Astrocyte of the hippocampus (primary cell): Measurements from ENCODE around the gene TMEM72.

Experiments
- DNase-seq: peaks from one replicate; pipeline ENCODE4 v3.0.0; 2011; ENCODE audit warnings: low read depth, low spot score

The TMEM72 gene

GRCh38 chr10:44889834-44890233 is 21.3 kb upstream of the TMEM72 start:
- no peak for DNase-seq

GRCh38 chr10:44890696-44891563 is 20.2 kb upstream of the TMEM72 start:
- no peak for DNase-seq

DNA sequence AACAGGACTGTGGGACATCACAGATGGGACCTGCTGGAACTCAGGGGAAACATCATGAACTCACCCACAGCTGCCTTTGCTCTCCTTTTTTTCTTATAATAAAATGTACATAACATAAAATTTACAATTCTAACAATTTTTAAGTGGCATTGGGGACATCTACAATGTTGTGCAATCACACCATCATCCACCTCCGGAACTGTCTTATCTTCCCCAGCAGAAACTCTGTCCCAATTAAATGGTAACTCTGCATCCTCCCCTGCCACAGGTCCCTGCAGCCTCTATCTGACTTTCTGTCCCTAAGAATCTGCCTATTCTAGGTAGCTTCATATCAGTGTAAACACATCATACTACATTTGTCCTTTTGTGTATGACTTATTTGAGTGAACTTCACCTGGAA is 19.4 kb upstream of the TMEM72 start:
- DNase-seq, result no peak

DNA sequence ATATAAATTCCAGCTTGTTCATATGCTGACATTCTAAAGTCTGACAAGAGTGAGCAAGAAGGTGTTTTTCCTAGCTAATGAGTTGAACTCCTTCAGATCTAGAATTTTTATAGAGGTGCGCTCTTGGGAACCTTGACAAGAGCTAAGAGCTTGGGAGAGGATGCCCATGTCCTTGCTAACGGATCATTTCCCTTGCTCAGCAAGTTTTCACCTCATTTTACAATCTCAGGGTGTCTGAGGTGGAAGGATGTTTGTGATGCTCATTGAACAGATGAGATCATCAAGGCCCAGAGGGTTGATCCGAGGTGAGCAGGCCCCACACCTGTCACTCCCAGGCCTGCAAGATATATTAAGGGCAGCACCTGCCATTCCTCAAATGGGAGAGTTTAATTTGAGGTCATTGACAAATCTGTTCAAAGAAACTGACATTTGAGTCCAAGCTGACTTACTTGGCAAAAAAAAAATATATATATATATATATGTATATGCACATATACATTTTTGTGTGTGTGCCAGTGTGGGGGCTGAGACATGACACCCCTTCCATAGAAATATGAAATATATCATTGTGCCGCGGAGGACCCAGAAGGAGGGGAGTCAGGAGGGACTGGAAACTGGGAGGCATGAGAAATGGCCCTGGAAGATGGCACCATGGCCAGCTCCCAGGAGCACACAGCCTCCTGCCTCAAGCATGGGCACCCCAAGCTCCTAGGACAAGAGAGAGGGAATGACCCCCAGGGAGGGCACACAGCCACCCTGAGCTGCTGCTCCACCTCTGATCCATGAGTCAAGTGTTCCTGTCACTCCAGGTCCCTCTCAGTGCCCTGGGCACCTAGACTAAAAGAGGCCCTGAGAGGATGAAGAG is 17.3 kb upstream of the TMEM72 start:
- no peak for DNase-seq

DNA sequence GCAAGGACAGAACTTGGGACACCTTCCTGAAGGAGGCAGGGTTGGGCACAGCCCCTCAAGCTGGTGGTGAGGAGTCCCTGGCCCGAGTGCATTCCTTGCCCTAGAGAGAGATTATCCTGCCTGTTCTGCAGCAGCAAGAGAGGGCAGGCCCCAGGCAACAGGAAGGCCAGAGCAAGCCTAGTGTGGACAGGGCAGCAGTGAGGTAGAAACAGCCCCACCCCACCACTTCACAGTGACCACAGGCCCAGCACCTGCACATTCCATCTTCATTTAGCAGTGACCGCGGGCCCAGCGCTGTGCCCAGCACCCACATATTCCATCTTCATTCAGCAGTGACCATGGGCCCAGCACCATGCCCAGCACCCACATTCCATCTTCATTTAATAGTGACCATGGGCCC is 16.4 kb upstream of the TMEM72 start:
- DNase-seq, result no peak

DNA sequence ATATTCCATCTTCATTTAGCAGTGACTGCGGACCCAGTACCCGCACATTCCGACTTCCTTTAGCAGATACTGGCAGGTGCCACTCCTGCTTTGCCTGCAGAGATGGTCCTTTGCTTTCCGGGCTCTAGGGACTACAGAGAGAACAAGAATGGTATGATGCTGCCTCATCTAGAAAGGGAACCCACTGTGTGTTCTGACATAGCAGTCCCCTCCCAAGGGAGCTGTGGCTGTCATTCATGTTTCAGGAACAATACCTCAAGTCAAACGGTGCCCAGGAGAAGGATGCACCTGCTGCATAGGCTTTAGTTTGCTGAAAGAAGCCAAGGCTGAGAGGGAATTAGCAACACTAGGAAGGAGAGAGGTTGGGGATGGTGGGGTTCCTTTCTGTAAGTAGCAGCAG is 15.9 kb upstream of the TMEM72 start:
- DNase-seq, result no peak

- DNase-seq, result no peak
Observed at GRCh38 chr10:44897049-44897448, 14.1 kb upstream of the TMEM72 start.

- no peak for DNase-seq
Observed at GRCh38 chr10:44898665-44899064, 12.5 kb upstream of the TMEM72 start.

- DNase-seq, result no peak
Observed at GRCh38 chr10:44899450-44900080, 11.6 kb upstream of the TMEM72 start.

GRCh38 chr10:44902941-44903545 is 8.1 kb upstream of the TMEM72 start:
- no peak for DNase-seq

- DNase-seq, result no peak
Observed at GRCh38 chr10:44906486-44906885, 4.7 kb upstream of the TMEM72 start.

DNA sequence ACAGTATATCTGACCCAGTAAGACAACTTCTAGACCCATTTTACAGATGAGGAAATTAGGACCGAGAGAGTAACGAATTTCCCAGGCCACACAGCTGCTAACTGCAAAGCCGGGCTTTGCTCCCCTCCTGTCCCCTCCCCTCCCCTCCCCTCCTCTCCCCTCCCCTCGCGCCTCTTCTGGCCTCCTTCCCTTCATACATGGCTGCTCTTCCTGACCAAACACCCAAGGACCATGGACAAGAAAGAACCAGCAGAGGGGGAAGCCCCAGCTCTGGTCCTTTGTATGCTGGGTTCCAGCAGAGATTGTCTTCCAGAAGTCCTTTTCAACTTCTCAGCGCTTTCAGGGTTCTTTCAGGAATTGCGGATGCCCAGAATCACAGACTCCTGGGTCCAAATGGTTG is 3.6 kb upstream of the TMEM72 start:
- DNase-seq, result no peak

GRCh38 chr10:44908066-44908749 is 2.9 kb upstream of the TMEM72 start:
- peak; percentile 19 for DNase-seq

GRCh38 chr10:44908936-44909630 is 2.1 kb upstream of the TMEM72 start:
- DNase-seq, result no peak

DNA sequence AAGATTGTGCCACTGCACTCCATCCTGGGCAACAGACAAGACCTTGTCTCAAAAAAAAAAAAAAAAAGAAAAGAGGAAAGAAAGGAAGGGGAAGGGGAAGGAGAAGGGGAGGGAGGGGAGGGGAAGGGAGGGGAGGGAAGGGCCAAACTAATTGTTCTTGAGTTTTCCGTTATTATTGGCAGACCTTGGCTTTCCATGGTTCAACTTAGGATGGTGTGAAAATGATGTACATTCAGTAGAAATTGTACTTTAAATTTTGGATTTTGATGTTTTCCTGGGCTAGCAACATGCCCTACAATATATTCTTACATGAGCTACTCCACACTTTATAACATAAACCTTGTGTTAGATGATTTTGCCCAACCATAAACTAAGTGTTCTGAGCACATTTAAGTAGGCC is 1.2 kb upstream of the TMEM72 start:
- no peak for DNase-seq

DNA sequence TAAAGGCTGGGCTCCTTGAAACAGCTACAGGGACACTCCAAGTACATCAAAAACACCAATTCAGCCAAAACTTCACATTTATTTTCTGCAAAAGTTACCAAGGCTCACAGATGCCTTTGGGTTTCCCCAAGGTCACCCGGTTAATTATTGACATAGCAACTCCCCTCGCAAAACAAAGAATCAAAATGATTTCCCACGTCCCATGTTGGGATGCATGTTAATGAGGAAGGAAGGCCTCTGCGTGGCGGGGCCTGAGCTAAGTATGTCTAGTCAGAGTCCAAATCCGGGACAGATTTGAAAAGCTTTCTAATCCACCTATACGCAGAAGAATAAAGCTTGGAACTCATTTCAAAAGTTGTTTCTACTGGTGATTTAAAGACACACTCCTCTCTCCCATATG is 535 bp upstream of the TMEM72 start:
- no peak for DNase-seq

- no peak for DNase-seq
Observed at GRCh38 chr10:44911951-44912350, 814 bp downstream of the TMEM72 start.

DNA sequence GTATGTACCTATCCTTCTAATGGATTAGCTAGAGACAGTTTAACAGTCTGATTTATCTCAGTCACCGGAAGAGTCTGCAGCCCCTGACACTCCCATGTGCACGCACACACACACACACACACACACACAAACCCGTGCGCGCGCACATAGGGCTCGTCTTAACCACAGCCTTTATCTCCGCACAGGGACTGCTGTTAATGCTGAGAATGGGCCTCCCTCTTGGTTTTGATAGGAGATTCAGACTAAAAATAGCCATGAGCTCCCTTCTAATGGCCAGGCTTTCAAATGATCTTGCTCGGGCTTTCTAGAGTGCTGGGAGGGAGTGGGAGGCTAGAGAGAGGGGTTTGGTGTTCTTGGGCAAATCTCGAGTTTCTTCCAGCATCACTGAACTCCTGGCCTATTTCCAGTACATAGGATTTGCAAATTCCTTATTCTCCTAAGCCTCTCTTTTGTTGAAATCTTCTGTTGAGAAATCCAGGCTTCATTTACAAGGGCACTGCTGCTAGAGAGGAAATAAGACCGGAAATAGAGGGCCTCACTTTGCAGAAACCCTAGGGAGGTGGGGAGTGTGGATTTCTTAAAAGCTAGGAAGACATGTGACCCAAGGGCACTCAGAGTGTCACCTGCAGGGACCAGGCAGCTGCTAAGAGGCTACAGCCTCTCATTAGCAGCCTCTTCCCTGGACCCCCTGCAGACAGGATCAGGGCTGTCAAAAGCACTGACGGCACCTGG is 2.4 kb downstream of the TMEM72 start:
- DNase-seq, result no peak

DNA sequence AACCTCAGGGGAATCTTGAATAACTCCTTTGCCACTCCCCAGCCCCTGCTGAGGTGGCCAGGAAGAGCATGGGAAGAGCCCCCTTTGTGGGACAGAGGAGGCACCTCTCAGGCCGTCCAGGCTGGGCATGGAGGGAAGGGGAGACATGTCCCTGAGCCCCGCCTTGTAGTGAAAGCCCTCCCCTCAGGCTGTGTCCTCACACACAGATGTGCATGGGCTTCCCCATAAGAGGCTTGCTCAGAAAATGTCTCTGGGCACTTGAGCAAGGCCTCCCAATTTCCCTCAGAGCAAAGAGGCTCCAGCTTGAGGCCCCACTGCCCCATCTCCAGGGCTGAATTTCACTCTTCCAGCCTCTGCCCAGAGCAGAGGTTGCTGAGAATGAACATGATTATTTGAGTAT is 3.8 kb downstream of the TMEM72 start:
- no peak for DNase-seq

- DNase-seq, result no peak
Observed at GRCh38 chr10:44916429-44916828, 5.3 kb downstream of the TMEM72 start.
